ENCODE measurements around the gene MCRIP2.

MCRIP2 gene

DNA sequence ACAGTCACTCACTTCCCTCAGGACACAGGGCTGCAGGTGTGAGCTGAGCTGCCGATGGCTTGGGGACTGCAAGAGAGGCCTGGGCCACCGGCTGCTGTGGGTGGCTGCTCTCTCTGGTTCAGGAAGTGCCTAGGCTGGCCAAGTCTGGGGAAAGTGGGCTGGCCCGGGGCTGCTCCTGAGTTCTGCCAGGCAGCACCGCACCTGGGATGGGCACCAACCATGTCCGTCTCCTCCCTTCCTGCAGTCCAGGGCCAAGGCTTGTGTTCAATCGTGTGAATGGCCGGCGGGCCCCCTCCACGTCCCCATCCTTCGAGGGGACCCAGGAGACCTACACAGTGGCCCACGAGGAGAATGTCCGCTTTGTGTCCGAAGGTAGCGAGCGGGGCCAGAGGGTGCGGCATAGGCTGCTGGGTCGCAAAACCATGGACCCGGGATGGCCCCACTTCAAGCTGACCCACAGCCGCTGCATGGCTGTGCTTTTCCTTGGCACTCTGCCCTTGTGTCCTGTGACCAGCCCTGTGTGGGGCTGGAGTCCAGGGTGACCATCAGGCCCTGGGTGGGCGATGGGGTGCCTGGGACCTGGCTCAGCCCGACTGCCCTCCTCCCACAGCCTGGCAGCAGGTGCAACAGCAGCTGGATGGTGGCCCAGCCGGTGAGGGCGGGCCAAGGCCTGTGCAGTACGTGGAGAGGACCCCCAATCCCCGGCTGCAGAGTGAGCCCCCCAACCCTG, 5.7 kb downstream of the MCRIP2 start:
- FAIRE-seq, result no peak
- TF ChIP-seq TAF1 (IDR thresholded peaks at IDR 0.05; ENCODE audit: borderline replicate concordance, low read depth, low read length) (no peak), POLR2A (IDR thresholded peaks at IDR 0.05; ENCODE audit: low read depth, low read length) (no peak), POLR2AphosphoS5 (IDR thresholded peaks at IDR 0.05; ENCODE audit: low read depth, low read length) (no peak; the same call in 1 of the 2 replicates)
- no peak for DNase-seq (ENCODE audit: insufficient read length)

DNA sequence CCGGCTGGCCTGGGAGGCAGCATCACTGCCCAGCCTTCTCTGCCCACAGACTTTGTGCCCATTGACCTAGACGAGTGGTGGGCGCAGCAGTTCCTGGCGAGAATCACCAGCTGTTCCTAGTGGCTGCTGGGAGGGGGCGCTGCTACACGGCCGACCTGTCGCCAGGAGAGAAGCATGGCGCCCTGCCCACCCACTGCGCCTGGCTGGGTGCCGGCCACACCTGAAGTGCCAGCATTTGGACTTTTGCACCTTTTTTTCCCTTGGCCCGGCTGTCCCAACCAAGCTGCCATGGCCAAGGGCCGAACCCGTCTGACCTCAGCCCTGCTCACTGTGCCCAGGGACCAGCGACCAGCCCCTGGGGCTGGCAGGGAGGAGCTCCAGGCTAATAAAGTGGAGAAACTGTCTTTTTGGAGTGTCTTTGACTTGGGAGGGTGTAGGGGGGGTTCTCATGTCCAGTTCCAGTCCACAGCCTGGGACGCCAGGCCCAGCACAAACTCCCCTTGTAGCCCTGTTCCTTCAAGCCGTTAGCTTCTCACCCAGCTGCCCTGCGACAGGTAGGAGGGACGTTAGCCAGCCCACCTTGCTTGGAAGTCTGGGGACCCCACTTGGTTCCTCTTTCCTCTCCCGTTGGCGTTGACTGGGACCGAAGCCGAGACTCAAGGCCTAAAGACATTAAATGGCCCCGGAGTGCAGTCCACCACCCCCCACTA, 6.6 kb downstream of the MCRIP2 start:
- FAIRE-seq, result peak; percentile 97
- TF ChIP-seq TAF1 (IDR thresholded peaks at IDR 0.05; ENCODE audit: borderline replicate concordance, low read depth, low read length) (no peak), POLR2A (IDR thresholded peaks at IDR 0.05; ENCODE audit: low read depth, low read length) (peak; percentile 0; the same call in 1 of the 2 replicates)

DNA sequence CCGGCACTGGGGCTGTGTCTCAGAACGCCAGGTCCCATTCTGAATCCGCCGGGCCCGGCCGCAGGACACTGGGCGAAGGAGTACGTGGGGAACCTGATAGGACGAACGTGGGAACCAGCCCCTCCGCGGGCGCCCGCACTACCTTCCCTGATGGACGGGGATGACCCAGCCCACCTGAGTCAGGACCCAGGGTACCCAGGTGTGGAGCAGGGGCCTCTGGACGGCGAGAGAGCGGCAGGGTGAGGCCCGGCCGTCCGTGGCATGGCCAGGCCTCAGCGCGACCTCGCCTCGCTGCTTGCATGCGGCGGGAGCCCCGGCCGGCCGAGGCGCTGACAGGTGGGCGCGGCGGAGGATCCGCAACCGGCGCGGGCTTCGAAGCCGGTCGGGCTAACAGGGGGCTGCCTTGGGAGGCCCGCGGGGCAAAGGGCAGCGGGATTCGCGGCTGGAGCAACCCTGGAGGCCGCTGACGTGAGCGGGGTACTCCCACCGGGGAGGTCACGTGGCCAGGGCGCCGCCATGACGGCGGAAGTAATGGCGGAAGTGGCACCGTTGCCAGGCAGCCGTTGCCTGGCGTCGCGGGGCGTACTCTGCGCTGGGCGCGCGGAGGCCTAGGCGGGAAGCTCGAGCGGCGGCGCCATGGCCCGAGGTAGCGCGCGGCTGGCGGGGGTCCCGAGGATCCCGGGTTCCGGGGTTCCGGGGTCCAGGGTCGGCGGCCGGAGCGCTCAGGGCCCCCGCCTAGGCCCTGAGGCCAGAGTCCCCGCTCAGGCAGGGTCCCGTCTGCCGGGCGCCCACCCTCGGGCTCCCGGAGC, 7.4 kb downstream of the MCRIP2 start, which contains the start of gene WDR90:
TSS of gene WDR90 (plus strand) at position 585 of the 809 bp plus-strand sequence. CDS start at position 637, 52 bp downstream.
- DNase-seq (ENCODE audit: insufficient read length) (peak; percentile 100), FAIRE-seq (peak; percentile 99)
- peak; percentile 17; the same call in 1 of the 2 replicates for TF ChIP-seq TAF1 (IDR thresholded peaks at IDR 0.05; ENCODE audit: borderline replicate concordance, low read depth, low read length)
- peak; percentile 36; the same call in 1 of the 2 replicates for TF ChIP-seq POLR2A (IDR thresholded peaks at IDR 0.05; ENCODE audit: low read depth, low read length)
- peak; percentile 43 for TF ChIP-seq POLR2AphosphoS5 (IDR thresholded peaks at IDR 0.05; ENCODE audit: low read depth, low read length)

More for the DNA sequence above, 6.6 kb downstream of the MCRIP2 start:
- peak; percentile 78 for DNase-seq (ENCODE audit: insufficient read length)

DNA sequence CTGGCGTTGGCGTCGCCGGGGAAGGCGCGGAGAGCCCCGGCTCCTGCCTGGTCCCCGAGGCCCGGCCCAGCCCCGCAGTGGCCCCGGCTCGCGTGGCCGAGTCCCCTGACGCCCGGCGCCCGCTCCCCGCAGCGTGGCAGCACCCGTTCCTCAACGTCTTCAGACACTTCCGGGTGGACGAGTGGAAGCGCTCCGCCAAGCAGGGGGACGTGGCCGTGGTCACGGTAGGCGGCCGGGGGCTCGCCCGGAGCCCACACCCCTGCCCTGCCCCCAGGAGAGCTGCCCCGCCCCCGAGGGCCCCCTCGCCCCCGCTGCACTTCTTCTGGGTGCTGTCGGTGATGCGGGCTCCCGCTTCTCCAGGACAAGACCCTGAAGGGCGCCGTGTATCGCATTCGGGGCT, 8.0 kb downstream of the MCRIP2 start:
- DNase-seq (ENCODE audit: insufficient read length) (peak; percentile 70), FAIRE-seq (peak; percentile 54)
- TF ChIP-seq TAF1 (IDR thresholded peaks at IDR 0.05; ENCODE audit: borderline replicate concordance, low read depth, low read length) (no peak), POLR2AphosphoS5 (IDR thresholded peaks at IDR 0.05; ENCODE audit: low read depth, low read length) (no peak), POLR2A (IDR thresholded peaks at IDR 0.05; ENCODE audit: low read depth, low read length) (no peak)

DNA sequence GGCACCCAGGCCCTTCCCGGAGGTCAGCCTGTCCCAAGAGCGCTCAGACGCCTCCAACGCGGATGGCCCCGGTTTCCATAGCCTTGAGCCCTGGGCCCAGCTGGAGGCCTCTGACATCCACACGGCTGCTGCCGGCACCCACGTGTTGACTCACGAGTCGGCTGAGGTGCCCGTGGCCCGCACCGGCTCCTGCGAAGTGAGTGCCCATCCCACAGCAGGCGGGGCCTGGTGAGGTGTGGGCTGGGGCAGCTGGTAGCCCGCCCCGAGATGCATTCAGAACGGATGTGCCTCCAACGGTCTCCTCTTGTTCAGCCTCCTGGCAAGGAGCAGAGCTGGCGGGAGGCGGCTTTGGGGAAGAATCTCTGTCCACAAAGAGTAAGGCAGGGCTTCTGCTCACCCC, 10.2 kb downstream of the MCRIP2 start:
- FAIRE-seq, result no peak
- DNase-seq (ENCODE audit: insufficient read length), result no peak
- no peak for TF ChIP-seq TAF1 (IDR thresholded peaks at IDR 0.05; ENCODE audit: borderline replicate concordance, low read depth, low read length)
- no peak for TF ChIP-seq POLR2A (IDR thresholded peaks at IDR 0.05; ENCODE audit: low read depth, low read length)
- no peak for TF ChIP-seq POLR2AphosphoS5 (IDR thresholded peaks at IDR 0.05; ENCODE audit: low read depth, low read length)

DNA sequence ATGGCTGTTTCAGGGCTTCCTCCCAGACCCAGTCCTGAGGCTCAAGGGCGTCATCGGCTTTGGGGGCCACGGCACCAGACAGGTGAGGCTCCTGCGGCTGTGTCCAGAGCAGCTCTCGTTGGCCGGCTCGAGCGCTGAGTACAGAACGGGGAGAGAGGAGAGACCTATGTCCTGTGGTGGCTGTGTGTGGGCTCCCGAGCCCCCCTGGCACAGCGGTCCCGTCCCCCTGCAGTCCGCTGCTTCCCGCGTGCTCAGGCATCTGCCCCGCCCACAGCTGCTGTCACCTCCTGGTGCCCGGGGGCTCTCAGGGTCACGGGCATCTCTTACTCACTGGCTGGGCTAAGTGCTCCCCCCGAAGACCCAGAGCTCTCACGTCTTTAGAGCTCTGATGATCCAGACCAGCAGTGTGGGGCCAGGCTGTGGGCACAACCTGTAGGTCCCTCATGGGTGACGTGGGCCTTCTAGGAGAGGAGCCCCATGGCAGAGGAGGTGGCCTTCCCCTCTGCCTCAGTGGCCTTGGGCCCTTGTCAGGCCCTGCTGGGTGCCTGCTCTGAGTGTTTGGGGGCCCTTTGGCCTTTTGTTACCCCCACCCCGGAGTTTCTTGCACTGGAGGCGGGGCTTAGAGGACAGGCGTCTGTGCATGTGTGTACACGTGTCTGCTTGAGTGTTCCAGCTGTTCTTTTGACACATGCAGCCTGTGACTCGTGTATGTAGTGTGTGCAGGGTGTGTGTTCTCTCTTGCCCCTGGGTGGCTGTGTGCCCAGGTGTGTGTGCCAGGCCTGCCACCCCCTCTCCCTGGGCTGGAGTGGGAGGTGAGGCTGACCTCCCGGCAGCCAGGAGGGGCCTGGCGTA, 11.1 kb downstream of the MCRIP2 start:
- no peak for TF ChIP-seq TAF1 (IDR thresholded peaks at IDR 0.05; ENCODE audit: borderline replicate concordance, low read depth, low read length)
- TF ChIP-seq POLR2A (IDR thresholded peaks at IDR 0.05; ENCODE audit: low read depth, low read length), result no peak
- TF ChIP-seq POLR2AphosphoS5 (IDR thresholded peaks at IDR 0.05; ENCODE audit: low read depth, low read length), result no peak
- FAIRE-seq (no peak), DNase-seq (ENCODE audit: insufficient read length) (no peak)

DNA sequence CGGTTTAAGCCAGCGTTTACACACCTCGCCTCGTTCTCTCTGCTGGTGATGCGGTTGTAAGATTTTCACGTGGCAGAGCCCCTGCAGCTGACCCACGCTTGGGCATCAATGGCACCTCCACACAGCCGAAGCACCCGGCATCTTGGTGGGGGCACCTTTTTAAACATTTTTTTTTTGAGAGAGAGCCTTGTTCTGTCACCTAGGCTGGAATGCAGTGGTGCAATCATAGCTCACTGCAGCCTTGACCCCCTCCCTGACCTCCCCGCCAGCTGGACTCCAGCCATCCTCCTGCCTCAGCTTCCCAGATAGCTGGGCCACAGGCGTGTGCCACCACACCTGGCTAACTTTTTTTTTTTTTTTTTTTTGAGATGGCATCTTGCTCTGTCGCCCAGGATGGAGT, 12.4 kb downstream of the MCRIP2 start:
- DNase-seq (ENCODE audit: insufficient read length) (no peak), FAIRE-seq (no peak)
- no peak for TF ChIP-seq POLR2A (IDR thresholded peaks at IDR 0.05; ENCODE audit: low read depth, low read length)
- TF ChIP-seq POLR2AphosphoS5 (IDR thresholded peaks at IDR 0.05; ENCODE audit: low read depth, low read length), result no peak

DNA sequence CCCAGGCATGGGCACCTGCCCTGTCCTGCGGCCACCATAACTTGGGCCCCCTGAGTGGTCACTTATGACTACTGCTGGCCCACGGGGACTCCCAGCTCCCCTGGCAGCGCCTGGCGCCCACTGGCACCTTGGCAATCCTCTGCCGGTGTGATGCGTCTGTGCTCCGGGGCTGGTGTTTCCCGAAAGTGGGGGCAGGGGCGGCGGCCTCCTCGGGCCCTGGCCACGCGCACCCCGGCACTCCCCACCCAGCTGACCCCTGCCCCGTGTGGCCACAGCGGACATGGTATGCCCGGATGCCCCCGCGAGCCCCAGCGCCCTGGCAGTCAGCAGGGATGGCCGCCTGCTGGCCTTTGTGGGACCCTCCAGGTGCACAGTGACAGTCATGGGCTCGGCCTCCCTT, 15.9 kb downstream of the MCRIP2 start:
- no peak for DNase-seq (ENCODE audit: insufficient read length)
- no peak for FAIRE-seq
- TF ChIP-seq TAF1 (IDR thresholded peaks at IDR 0.05; ENCODE audit: borderline replicate concordance, low read depth, low read length) (no peak), POLR2AphosphoS5 (IDR thresholded peaks at IDR 0.05; ENCODE audit: low read depth, low read length) (no peak), POLR2A (IDR thresholded peaks at IDR 0.05; ENCODE audit: low read depth, low read length) (no peak)

DNA sequence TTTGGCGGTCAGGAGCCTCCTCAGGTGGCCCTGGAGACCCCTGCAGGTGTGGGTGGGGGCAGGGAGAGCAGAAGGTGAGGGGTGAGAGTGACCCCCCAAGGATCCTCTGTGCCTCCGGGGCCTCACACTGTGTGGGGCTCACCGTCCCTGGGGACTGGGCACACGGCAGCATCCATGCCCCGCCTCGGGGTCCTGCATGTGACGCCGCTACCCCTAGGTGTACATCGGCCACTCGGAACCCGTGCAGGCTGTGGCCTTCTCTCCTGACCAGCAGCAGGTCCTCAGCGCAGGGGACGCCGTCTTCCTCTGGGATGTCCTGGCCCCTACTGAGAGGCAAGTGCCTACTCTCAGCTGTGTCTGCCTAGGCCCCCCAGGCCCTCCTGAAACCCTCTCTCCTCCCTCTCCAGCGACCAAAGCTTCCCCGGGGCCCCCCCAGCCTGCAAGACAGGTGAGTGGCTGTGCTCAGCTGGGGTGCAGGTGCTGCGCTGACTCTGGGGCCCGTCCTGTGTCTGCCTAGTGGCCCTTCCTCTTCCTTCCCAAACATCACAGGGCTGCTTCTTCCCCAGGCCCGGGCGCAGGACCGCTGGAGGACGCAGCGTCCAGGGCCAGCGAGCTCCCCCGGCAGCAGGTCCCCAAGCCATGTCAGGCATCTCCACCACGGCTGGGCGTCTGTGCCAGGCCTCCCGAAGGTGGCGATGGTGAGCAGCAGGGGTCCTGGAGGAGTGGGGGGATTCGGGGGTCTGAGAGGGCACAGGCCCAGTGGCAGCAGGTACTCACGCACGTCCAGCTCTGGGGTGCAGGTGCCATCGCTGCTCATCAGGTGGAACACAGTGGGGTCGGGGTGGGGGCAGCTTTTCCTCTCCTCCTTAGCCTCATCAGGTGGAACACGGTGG, 17.3 kb downstream of the MCRIP2 start:
- TF ChIP-seq POLR2A (IDR thresholded peaks at IDR 0.05; ENCODE audit: low read depth, low read length) (no peak), POLR2AphosphoS5 (IDR thresholded peaks at IDR 0.05; ENCODE audit: low read depth, low read length) (no peak), TAF1 (IDR thresholded peaks at IDR 0.05; ENCODE audit: borderline replicate concordance, low read depth, low read length) (no peak)
- DNase-seq (ENCODE audit: insufficient read length) (no peak), FAIRE-seq (no peak)

DNA sequence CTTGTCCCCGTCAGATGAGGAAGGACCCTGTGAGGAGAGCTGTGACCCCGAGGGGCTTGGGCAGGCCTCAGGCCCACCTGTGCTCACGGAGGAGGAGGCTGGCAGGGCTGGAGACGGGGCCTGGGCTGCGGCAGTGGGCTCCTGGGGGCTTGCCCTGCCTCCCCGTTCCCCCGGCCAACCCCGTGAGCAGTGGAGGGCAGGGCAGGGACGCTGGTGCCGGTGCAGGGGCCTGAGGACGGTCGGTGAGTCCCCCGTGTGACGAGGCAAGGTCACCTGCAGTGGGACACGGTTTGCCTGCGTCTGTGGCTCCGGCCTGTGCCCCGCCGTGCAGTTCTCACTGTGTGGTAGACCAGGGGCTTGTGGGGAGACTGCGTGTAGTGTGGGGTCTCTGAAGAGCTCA, 18.0 kb downstream of the MCRIP2 start:
- DNase-seq (ENCODE audit: insufficient read length), result no peak
- TF ChIP-seq POLR2AphosphoS5 (IDR thresholded peaks at IDR 0.05; ENCODE audit: low read depth, low read length), result no peak
- no peak for TF ChIP-seq POLR2A (IDR thresholded peaks at IDR 0.05; ENCODE audit: low read depth, low read length)
- TF ChIP-seq TAF1 (IDR thresholded peaks at IDR 0.05; ENCODE audit: borderline replicate concordance, low read depth, low read length), result no peak
- FAIRE-seq, result no peak
